GM12864 (cell line): ENCODE data around the gene DUSP5.

ENCODE experiments used
- DNase-seq: peaks from one replicate; pipeline ENCODE4 v3.0.0-alpha.2; 2011; ENCODE audit warnings: low read depth
- H3K4me3 ChIP-seq: 2 replicates; pipeline ENCODE4 v1.5.1; 2011; ENCODE audit warnings: mild to moderate bottlenecking, low read depth, low read length, control low read depth
- CTCF ChIP-seq: IDR thresholded peaks from 2 replicates; pipeline ENCODE4 v1.5.1; 2011; ENCODE audit warnings: low read depth, mild to moderate bottlenecking, moderate library complexity, low read length, control low read depth, inconsistent platforms; ENCODE audit errors: missing control alignments

DUSP5 gene

GRCh38 chr10:110497438-110498086, at the start of gene DUSP5:
TSS of gene DUSP5 (plus strand) at chr10:110497907. CDS start at chr10:110498122, 215 bp downstream.
- TF ChIP-seq CTCF, result no peak
- peak within 1 kb of the TSS; percentile 89 for H3K4me3 ChIP-seq
- DNase-seq, result peak; percentile 80

DNA sequence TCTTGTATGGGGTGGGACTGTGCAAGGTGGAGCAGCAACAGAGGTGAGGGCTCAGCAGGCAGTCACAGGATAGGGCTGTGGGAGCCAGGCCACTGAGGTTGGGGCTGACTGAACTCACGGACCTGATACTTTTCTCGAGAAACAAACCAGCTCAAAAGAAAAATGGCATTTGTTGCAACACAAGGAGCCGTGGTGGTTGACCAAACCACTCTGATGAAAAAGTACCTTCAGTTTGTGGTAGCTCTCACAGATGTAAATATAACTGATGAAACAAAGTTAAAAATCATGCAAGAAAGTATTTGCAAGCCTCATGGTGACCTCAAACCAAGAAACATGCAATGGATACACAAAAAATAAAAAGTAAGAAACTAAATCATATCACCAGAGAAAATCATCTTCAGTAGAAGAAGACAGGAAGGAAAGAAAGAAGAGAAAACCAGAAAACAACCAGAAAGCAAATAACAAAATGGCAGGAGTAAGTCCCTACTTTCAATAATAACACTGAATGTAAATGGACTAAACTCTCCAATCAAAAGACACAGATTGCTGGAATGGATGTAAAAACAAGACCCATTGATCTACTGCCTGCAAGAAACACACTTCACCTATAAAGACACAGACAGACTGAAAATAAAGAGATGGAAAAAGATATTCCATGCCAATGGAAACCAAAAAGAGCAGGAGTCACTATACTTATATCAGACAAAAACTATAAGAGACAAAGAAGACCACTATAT, 48.9 kb upstream of the DUSP5 start:
- TF ChIP-seq CTCF, result no peak
- no peak for DNase-seq
- no peak overlapping the region for H3K4me3 ChIP-seq

DNA sequence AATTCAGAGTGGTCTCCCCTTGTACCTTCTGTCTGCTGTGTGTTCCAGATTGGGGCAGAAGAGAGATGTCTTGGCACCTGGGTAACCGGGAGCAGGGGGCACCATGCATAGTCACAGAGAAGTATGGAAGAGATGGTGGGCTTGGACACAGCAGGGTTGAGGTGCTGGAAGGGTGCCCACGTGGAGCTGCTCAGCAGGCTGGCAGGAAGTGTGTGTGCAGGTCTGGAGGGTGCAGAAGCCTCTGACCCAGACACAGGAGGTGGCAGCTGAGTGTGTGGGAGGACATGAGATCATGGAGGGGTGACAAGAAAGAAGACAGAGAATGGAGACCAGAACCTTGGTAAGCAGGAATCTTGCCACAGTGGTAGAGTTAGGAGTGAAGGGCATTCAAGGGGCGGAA, 42.3 kb upstream of the DUSP5 start:
- no peak for TF ChIP-seq CTCF
- no peak overlapping the region for H3K4me3 ChIP-seq
- DNase-seq, result no peak

DNA sequence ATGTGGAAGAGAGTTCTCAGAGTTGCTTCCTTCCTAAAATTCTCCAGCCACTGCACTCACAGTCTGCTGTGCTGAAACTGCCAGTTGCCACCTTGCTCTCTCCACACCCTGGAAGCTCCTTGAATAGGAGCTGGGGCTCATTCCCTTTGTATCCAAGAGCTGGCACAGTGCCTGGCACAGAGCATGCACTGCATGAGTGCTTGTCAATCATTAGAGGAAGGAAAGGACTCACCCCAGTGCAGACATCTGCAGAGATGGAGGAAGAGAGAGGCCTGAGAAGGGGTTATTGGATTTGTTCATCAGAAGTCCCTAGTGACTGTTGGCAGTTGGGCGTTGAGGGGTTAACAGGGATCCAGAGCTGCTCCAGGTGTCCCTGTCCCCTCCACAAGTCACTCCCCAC, 41.7 kb upstream of the DUSP5 start:
- DNase-seq, result no peak
- H3K4me3 ChIP-seq, result no peak overlapping the region
- TF ChIP-seq CTCF, result no peak

- no peak for DNase-seq
- no peak overlapping the region for H3K4me3 ChIP-seq
- no peak for TF ChIP-seq CTCF
Observed at GRCh38 chr10:110456523-110457091, 41.1 kb upstream of the DUSP5 start.

- no peak for TF ChIP-seq CTCF
- H3K4me3 ChIP-seq, result no peak overlapping the region
- no peak for DNase-seq
Observed at GRCh38 chr10:110457851-110458250, 39.9 kb upstream of the DUSP5 start.
